GM21825 (cell line): ENCODE measurements around the gene NR1H2.
A peak's percentile ranks its signal among the peaks of the same experiment; 100 is the strongest.
"Not testable (repeated sequence)": the region's sequence is repeated elsewhere in the genome, so short reads cannot be mapped to it uniquely, and the experiment has no call there.

ENCODE experiments used
- ATAC-seq: cut with Tn5 transposase; IDR thresholded peaks from one replicate; pipeline ENCODE4 v1.9.1; 2021; ENCODE audit warnings: mild to moderate bottlenecking, moderate library complexity; ENCODE audit not compliant: unreplicated experiment

The NR1H2 gene

DNA sequence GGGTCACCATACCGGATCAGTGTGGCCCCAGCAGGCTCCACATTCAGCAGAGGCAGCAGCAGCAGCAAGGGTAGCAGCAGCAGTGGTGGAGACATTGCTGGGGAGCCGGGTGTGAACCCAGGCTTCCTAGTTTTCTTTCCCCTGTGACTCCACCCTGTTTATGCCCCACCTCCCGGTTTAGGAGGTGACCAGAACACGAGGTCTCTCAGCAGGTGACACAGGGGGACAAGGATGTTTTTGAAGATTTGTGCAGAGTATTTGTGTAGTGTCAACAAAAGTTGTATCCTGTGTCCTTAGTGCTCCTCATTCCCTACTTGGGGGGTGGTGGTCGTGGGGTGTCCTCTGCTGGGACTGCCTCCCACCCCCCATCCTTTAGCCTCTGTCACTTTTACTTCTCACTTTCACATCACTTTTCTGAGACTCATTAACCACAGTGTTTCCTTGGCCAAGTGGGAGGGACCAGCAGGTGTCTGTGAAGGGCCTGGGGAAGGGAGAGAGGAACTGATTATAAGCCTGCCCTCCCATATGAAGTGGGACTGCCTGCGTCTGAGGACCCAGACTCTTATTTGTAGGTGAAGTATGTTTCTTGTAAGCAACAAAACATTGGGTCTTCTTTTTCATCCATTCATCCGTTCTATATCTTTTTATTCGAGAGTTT, 31.5 kb upstream of the NR1H2 start:
- peak; percentile 57 for ATAC-seq

DNA sequence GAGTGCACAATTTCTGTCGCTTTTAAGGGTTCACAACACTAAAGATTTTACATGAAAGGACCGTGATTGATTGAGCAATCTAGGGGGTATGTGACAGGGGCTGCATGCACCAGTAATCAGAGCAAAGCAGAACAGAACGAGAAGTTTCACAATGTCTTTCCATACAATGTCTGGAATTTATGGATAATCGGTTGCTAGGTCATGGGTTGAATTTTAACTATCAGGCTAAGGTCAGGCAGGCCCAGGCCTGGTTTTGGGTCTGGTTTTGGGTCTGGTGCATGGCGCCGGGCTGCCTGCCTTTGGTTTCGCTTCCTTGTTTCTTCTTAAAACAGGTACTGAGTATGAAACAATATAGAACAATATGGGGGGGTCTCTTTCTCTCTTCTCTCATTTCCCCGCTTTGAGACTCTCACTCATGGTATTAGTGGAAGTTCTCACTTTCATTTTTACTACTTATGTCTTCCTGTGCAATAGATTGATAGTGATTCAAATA, 29.1 kb upstream of the NR1H2 start:
- not testable (repeated sequence) for ATAC-seq

DNA sequence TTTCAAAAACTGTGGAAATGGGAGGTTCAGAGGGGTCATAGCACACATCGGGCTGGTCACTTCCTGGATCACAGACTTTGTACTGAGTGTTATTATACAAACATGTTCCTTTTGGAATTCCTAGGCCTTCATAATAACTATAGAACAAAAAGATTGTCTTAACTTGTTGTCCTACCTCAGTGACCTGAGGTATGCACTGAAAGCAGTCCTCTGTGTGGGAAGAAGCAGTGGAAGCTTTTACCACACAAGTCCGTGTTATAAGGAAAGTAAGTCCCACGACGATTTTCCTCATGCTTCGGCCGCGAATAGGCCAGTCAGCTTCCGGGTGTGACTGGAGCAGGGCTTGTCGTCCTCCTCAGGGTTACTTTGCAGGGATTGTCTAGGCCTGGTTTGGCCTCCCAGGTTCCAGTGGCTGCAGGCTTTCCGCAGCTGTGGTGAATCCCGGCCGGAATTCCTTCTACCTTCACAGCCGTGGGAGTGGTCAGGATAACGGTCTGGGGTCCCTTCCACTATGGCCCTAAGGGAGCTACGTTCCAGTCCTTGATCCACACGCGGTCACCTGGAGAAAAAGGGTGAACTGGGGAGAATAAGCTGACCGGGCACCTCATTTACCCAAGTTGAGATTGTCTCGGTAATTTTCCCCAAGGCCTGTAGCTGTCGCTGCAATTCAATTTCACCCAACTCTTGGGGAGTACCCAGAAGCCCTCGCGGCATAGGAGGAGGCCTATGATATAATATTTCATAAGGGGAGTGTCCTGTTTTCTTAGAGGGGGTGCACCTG, 26.8 kb upstream of the NR1H2 start:
- ATAC-seq, result no peak

DNA sequence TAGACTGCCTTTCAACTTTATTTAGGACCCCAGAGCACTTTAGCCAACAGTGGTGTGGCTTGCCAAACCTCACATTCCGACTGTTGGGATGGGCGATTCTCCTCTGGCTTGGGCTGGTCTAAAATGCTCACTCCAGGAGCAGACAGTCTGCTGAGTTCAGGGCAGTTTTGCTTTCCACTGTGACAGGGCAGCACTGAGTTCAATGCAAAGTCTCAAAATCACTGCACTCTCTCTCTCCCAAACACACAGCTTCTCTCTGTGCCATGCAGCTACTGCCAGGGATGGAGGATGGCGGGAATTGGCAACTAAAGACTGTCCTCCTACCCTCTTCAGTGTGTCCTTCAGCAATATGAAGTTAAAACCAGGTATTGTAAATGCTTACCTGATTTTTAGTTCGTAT, 24.0 kb upstream of the NR1H2 start:
- no peak for ATAC-seq

DNA sequence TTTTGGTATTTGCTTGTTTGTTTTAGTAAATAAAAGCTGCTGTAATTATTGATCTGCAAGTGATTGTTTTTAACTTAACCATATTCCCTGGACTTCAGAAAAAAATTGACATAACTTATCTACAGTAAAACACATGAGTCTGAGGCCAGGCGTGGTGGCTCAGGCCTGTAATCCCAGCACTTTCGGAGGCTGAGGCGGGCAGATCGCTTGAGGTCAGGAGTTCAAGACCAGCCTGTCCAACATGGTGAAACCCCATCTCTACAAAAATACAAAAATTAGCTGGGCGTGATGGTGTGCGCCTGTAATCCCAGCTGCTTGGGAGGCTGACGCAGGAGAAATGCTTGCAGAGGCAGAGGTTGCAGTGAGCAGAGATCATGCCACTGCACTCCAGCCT, 22.8 kb upstream of the NR1H2 start:
- ATAC-seq, result not testable (repeated sequence)

DNA sequence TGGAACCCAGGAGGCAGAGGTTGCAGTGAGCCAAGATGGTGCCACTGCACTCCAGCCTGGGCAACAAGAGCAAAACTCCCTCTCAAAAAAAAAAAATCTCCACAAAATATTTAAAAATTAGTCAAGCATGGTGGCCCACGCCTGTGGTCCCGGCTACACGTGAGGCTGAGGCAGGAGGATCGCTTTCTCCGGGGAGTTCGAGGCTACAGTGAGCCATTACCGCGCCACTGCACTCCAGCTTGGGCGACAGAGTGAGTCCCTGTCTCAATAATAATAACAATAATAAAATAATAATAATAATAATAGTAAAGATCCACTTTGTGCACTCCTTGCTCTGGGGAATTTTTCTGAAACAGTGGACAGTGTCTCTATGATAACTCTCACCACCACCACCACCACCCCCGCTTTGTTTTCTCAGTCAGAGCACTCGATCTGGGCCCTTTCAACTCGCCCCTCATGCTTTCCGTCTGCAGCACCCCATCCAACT, 19.5 kb upstream of the NR1H2 start:
- no peak for ATAC-seq

DNA sequence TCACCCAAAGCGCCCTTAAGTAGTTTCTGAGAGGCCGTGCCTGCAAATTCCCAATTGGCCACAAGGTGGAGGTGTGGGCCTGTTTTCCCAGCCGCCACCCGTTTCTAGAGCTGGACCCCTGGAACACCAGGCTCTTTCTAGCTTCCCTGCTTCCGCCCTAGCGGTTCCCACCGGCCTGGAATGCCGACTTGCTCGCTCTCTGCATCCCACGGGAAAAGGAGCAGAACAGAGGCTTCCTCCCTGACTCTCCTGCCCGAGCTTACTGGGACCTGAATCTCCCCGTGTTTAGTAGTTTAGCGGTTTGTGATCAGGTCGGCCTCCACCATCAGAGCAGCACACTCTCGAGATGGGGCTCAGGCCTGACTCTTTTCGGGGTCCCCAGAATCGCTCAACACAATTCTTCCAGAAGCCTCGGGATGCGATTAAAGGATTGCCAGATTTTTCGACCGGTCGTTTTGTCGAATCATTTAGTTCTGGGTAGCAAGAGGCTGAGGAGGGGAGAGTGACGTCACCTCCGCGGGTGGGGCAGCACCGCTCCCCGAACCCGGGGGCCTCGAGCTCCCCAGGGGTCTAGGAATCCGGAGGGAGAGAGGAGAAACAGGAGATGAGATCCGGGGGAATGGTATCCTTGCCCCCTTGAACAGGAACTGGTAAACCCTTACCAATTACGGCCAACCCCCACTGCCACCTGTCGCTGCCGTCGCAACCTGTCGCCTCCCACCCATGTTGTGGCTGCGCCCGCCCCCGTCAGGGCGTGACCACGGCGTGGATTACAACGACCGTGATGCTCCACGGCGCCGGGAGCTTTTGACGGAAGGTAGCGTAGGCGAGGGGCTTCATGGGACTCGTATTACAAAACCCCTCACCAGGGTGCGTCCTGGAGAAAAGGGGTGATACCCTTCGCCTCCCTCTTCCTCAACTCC, 18.8 kb upstream of the NR1H2 start:
- peak; percentile 64 for ATAC-seq

DNA sequence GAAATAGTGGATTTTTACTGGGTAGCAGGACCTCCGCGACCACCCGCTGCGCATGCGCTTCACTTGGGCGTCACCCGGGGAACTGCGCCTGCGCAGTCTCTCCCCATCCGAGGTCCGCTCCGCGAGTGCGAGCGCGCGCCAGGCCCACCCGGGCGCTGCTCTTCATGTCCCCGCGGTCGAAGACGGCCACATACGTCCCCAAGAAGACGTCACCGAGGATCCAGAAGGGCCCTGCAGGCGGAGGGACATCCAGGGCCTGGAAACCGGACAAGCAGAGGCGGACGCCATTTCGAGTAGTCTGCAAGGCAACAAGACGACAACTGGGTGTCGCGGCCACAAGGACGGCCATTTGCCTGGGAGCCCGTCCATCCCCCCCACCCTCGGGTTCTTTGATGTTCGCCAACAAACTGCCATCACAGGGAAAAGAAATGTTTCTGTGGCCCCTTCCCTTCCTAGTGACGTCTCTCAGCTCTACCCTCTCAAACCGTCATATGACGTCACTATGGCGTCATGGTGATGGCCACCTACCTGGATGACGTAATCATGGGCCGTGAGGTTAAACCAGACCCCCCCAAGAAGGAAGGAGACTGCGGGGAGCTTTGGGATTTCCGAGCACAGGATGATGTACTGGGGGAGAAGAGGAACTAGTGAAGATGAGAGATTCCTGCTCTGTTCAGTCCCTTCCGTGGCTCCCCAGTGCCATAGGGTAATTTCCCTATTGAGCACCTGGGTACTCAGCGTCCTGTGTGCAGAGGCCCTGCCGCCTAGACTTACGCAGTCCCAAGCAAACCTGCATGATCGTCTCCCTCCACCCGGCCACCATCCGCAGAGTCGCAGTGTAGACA, 17.6 kb upstream of the NR1H2 start:
- ATAC-seq, result no peak

DNA sequence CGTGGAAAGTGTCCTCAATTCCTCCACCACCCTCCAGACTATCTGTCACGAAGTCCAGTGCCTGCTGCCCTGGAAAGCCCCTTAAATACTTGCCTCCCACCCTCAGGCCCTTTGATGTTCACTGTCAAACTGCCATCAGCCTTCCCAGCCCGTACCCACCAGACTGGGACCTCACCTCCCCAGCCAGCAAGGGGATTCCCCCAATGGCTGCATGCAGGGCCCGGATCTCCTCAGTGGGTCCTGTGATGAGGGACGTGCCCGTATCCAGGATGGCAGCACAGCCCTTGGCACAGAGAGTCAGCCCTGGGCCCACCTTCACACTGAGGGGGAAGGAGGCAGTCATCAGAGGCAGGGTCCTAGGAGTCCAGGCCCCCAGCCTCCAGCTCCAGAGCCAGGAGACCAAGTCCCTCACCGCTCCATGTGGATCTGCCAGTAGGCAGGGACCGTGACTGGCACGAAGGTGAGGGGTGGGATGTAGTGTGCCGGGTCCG, 16.9 kb upstream of the NR1H2 start:
- ATAC-seq, result no peak

DNA sequence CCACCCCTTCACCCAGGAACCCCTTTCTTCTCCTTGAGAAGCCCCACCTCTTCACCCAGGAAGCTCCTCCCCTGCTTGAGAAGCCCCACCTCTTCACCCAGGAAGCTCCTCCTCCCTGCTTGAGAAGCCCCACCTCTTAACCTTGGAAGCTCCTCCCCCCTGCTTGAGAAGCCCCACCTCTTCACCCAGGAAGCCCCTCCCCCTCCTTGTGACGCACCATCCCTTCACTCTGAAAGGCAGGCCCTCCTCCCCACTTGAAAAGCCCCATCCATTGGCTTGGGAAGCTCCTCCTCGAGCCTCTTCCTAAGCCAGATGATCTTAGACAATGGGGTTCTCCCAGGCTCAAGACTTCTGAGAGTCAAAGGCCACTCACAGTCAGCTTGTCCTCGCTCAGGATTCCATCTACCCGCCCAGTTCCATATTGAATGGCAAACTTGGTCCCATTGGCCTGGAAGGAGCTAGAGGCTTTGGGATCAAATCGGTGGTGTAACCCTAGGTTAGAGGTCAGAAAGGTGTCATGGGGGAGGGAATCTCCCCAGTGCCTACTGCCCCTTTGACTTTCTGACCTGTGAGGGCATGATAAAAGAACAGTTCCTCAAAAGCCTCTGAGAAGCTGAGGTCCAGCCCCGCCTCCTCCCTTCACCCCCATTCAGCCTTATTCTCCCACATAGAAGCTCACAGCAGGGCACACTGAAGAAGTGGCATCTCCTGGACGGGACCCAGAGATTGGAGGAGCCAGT, 14.8 kb upstream of the NR1H2 start:
- ATAC-seq, result no peak

DNA sequence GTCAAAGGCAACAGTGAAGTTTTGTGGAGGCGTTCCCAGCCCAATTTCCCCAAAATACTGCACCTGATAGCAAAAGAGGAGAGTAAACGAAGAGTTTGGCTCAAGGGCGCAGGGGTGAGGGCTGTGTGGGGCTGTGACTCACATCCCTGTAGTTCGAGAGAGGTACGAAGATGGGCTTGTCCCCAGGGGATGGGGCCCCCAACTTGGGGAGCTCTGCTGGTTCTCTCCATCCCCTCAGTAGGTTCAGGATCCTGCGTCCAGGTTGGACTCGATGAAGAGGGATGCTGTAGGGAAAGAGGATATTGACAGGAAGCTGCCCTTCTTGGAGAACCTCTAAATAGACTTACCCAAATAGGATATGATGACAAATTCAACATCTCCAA, 14.2 kb upstream of the NR1H2 start:
- no peak for ATAC-seq

DNA sequence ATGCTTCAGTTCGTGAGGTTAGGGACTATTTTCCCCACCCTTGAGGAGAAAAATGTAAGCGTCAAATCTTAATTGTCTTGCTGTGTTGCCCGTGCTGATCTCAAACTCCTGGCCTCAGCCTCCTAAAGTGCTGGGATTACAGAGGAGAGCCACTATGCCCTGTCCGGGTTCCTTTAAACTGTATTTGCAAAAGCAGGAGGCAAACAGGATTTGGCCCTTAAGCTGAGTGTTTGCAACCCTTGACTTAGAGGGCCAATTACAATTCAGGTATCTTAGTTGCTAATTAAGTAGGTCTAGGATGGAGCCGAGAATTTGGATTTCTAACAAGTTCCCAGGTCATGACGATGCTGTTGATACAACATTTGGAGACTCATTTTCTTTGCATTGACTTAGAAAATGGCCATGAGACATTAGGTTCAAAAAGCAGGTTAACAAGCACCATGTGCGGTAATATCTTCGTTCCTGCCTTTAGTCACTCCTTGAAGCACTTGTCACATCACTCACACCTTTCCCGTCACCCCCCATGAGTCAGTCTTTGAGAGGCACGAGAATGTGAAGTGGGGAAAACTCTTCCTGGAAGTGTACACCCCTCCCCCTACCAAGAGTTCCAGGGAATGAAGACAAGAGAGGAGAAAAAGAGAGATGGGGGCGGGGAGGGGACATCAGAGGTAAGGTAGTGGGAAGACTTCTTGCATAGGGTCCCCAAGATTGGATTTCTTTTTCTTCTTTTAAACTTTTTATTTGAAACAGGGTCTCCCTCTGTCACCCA, 13.4 kb upstream of the NR1H2 start:
- ATAC-seq, result no peak

DNA sequence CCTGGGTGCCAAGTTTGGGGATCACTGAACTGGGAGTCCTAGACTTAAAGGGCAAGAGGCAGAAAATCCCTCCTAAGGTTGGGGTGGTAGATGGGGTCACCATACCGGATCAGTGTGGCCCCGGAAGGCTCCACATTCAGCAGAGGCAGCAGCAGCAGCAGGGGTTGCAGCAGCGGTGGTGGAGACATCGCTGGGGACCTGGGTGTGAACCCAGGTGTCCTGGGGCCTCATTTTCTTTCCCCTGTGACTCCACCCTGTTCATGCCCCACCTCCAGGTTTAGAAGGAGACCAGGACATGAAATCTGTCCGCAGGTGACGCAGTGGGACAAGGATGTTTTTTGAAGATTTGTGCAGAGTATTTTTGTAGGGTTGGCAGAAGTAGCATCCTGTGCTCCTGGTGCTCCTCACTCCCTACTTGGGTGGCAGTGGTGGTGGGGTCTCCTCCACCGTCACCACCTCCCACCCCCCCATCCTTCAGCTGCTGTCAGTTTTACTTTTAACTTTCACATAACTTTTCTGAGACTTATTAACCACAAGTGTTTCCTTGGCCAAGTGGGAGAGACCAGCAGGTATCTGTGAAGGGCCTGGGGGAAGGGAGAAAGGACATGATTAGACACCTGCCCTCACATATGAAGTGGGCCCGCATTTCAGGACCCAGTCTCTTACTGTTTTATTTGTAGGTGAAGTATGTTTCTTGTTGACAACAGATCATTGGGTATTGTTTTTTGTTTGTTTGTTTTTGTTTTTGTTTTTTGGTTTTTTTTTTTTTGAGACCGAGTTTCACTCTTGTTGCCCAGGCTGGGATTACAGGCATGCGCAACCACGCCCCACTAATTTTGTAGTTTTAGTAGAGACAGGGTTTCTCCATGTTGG, 10.6 kb upstream of the NR1H2 start, which contains the start of gene NAPSA:
Gene NAPSA (minus strand): TSS at position 206 of the 873 bp plus-strand sequence. CDS start 18 bp downstream, at position 188.
- no peak for ATAC-seq

DNA sequence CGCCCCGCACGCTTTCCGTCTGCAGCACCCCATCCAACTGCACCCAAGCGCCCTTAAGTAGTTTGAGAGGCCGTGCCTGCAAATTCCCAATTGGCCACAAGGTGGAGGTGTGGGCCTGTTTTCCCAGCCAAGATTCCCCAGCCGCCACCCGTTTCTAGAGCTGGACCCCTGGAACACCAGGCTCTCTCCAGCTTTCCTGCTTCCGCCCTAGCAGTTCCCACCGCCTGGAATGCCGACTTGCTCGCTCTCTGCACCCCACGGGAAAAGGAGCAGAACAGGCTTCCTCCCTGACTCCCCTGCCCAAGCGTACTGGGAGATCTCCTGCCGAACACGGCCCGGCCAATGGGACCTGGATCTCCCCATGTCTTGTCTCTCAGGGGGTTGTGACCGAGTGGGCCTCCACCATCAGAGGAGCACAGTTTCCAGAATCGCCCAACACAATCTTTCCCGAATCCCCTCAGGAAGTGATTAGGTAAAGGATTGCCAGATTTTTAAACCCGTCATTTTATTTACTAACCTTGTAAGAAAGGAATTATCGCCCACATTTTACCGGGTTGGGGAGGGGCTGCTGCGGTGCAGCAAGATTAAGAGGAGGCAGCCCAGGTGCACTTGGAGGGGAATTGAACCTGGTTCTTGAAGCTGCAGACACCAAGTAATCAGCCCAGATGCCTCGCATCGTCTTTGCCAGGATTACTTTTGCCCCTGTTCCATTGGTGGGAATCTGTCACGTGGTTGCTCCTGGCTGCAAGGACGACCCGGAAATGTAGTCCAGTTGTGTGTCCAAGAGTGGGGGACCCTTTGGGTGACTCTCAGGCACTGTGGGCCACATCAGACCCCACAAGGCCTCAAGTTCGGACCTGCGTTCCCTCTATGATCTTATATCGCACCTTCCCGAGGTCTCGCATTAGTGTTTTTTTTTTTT, 7.3 kb upstream of the NR1H2 start:
- ATAC-seq, result peak; percentile 57

DNA sequence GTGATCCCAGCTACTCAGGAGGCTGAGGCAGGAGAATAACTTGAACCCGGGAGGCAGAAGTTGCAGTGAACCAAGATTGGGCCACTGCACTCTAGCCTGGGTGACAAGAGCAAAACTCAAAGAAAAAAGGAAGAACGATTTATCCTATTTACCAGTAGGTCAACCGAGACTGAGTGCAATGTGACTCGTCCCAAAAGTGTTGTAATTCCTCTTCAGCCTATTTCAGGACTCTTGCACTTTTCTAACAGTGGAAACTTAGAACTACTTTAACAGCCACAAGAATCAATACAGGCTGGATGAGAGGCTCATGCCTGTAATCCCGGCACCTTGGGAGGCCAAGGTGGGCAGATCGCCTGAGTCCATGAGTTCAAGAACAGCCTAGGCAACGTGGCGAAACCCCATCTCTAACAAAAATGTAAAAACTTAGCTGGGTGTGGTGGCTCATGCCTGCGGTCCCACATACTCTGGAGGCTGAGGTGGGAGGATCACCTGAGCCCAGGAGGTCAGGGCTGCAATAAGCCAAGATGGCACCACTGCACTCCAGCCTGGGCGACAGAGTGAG, 4.3 kb upstream of the NR1H2 start:
- ATAC-seq, result no peak

DNA sequence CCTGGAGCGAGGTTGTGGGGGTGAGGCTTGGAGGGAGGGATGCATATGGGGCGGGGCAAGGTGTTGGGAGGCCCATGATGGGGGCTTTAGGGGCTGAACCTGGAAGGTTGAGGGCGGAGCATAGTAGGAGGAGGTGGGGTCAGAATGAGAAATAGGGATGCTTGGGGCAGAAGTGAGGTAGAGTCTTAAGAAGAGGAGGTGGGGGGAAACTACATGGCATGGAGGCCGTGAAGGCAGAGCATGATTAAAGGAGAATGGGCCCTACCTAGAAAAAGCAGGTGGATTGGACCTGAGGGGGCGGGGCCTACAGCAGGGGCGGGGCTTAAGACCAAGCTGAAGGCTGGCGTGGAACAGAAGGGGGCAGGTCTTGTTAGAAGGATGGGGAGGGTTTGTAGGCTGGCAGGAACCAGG, 799 bp downstream of the NR1H2 start:
- ATAC-seq, result no peak
